GM12878 (cell line): ENCODE data around the gene PLA2G2C.

Source experiments
- EP300 ChIP-seq, 2 experiments: fragments of 150-350 bp in 1 of 2; IDR thresholded peaks; 2 replicates each; pipeline ENCODE4 v1.6.1; 2011 to 2012; ENCODE audit warnings: low read depth in 2 of 2, low read length in 2 of 2, borderline replicate concordance in 1 of 2, improper control_type of control experiment in 1 of 2, inconsistent platforms in 1 of 2; ENCODE audit not compliant: control insufficient read depth in 1 of 2
- POLR2AphosphoS5 ChIP-seq: IDR thresholded peaks from 2 replicates; pipeline ENCODE4 v1.6.1; 2011; ENCODE audit warnings: mild to moderate bottlenecking, low read length, inconsistent platforms
- TF ChIP-seq, protein P1 (sequence below), 3 experiments: IDR thresholded peaks in 2 of 3; conservative IDR thresholded peaks in 1 of 3; 2 replicates each; pipeline ENCODE4 v1.5.1; 2011; ENCODE audit warnings: low read depth in 3 of 3, low read length in 3 of 3, mild to moderate bottlenecking in 3 of 3, control low read depth in 2 of 3, moderate library complexity in 2 of 3, inconsistent platforms in 1 of 3, mixed read lengths in 1 of 3; ENCODE audit not compliant: control insufficient read depth in 2 of 3, insufficient read depth in 1 of 3; ENCODE audit errors: extremely low read depth in 1 of 3

DNA sequence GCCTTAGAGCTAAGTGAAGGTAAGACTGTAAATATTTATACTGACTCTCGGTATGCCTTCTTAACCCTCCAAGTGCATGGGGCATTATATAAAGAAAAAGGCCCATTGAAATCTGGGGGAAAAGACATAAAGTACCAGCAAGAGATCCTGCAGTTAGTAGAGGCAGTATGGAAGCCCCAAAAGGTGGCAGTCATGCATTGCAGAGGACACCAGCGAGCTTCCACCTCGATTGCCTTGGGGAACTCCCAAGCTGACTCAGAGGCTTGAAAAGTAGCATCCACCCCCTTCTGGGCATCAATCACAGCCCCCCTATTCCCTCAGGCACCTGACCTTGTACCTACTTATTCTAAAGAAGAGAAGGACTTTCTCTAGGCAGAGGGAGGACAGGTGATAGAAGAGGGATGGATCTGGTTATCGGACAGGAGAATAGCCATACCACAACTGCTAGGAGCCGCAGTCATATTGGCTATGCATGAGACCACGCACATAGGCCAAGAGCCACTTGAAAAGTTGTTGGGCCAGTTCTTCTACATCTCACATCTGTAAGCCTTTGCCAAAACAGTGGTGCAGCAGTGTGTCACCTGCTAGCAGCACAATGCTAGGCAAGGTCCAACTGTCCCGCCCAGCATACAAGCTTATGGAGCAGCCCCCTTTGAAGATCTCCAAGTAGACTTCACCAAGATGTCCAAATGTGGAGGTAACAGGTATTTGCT lies 27.8 kb downstream of the PLA2G2C start:
- TF ChIP-seq POLR2AphosphoS5 (no peak), EP300 (IDR thresholded peaks at IDR 0.05; ENCODE audit: borderline replicate concordance in 1 of 2, control insufficient read depth in 1 of 2, low read depth in 2 of 2, low read length in 2 of 2) (no peak)
- TF ChIP-seq, protein P1, sequence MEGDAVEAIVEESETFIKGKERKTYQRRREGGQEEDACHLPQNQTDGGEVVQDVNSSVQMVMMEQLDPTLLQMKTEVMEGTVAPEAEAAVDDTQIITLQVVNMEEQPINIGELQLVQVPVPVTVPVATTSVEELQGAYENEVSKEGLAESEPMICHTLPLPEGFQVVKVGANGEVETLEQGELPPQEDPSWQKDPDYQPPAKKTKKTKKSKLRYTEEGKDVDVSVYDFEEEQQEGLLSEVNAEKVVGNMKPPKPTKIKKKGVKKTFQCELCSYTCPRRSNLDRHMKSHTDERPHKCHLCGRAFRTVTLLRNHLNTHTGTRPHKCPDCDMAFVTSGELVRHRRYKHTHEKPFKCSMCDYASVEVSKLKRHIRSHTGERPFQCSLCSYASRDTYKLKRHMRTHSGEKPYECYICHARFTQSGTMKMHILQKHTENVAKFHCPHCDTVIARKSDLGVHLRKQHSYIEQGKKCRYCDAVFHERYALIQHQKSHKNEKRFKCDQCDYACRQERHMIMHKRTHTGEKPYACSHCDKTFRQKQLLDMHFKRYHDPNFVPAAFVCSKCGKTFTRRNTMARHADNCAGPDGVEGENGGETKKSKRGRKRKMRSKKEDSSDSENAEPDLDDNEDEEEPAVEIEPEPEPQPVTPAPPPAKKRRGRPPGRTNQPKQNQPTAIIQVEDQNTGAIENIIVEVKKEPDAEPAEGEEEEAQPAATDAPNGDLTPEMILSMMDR (IDR thresholded peaks at IDR 0.05 in 2 of 3, conservative IDR thresholded peaks at IDR 0.05 in 1 of 3; ENCODE audit: control insufficient read depth in 2 of 3, extremely low read depth in 1 of 3, insufficient read depth in 1 of 3, low read depth in 3 of 3, low read length in 3 of 3): no peak
